MG63 (cell line): ENCODE data around the gene AS3MT. TPM values are rescaled to one million over a fixed set of nuclear protein-coding genes. Genes with fewer than 3 reads are reported as not detected.
"Not testable (repeated sequence)": the region's sequence is repeated elsewhere in the genome, so short reads cannot be mapped to it uniquely, and the experiment has no call there.

Source experiments
- DNase-seq: peaks from one replicate; pipeline ENCODE4 v3.0.0-alpha.2; 2020
- H3K27me3 ChIP-seq: fragments of 250-450 bp; sonication (Bioruptor Pico); 2 replicates; pipeline ENCODE4 v1.5.1; 2020; ENCODE audit warnings: mild to moderate bottlenecking, moderate library complexity
- H3K36me3 ChIP-seq: fragments of 250-450 bp; sonication (Bioruptor Pico); 2 replicates; pipeline ENCODE4 v1.5.1; 2020; ENCODE audit warnings: mild to moderate bottlenecking, moderate library complexity
- H3K4me3 ChIP-seq: fragments of 250-450 bp; sonication (Bioruptor Pico); 2 replicates; pipeline ENCODE4 v1.5.1; 2020; ENCODE audit warnings: mild to moderate bottlenecking, moderate library complexity
- H3K9me3 ChIP-seq: fragments of 250-450 bp; sonication (Bioruptor Pico); 2 replicates; pipeline ENCODE4 v1.5.1; 2020; ENCODE audit warnings: mild to moderate bottlenecking, moderate library complexity
- total RNA-seq: library from RNA; depleted of rRNA; stranded (reverse); fragments of >200 nt; shearing (Covaris generic); gene quantifications from 2 replicates; pipeline ENCODE4 v1.2.3, GENCODE V29; 2014; ENCODE audit warnings: low replicate concordance

AS3MT gene
- total RNA-seq, 1 experiment from 2014 or later = 1.7 TPM

DNA sequence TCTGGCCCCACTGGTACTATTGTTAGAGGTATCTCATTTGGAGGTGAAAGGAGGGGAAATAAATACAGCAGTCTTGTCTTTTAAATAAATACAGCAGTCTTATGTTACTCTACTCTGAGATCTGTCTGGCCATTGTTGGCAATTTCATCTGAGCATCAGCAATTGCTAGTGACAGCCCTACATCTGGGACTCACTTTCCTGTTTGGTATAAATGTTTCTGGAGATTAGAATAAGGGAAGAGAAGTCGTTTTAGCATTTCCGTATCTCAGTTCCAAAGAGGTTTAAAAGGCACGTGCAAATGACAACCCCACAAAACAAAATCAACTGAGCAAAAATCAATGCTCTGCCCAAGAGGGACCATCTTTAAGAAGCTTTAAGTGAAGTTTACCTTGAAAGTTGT lies 30.7 kb downstream of the AS3MT start:
- Histone ChIP-seq H3K27me3 (no peaks in the 10 kb centered on the region), H3K36me3 (no peaks in the 10 kb centered on the region), H3K9me3 (no peaks in the 10 kb centered on the region)

DNA sequence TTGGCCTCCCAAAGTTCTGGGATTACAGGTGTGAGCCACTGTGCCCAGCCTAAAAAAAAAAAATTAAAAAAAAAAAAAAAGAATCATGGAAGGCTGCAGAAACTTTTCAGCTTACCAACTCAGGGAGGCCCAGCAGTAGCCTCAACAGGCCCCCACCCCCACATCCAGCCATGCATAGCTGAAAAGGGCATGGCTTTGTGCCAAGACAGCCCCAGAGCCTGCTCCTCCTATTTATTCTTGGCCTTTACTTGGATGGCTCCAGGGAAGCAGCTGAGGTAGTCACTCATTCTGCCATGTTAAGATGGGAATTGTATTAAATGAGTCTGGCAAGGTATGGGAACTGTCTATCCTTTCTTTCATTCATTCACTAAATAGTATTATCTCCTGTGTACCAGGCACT lies 35.1 kb downstream of the AS3MT start:
- H3K9me3 ChIP-seq = no peaks in the 10 kb centered on the region
- DNase-seq = no peak

More for the DNA sequence above, 30.7 kb downstream of the AS3MT start:
- DNase-seq = no peak
- no peak overlapping the region for H3K4me3 ChIP-seq

DNA sequence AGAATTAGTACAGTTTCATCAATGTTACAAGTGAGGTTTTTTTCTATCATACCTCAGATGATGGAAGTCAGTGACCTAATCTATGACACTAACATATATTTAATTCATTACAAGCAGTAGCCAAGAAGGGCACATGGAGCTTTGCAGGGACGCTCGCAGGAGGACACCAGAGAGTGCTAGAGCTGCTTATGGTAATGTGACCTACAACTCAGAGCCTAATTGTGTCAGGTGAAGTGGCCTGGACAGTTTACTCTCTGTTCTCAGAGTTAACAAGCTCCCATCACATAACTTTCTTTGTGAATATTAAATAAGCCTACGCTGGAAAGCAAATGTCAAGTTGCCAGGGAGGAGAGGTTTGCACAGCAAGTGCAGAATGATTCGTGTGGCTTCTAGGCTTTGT lies 37.2 kb downstream of the AS3MT start:
- no peaks in the 10 kb centered on the region for H3K36me3 ChIP-seq
- no peak for DNase-seq
- no peak overlapping the region for H3K4me3 ChIP-seq
- H3K27me3 ChIP-seq = no peaks in the 10 kb centered on the region
- no peaks in the 10 kb centered on the region for H3K9me3 ChIP-seq

More for the DNA sequence above, 35.1 kb downstream of the AS3MT start:
- no peak overlapping the region for H3K4me3 ChIP-seq
- no peaks in the 10 kb centered on the region for H3K36me3 ChIP-seq
- H3K27me3 ChIP-seq = no peaks in the 10 kb centered on the region

DNA sequence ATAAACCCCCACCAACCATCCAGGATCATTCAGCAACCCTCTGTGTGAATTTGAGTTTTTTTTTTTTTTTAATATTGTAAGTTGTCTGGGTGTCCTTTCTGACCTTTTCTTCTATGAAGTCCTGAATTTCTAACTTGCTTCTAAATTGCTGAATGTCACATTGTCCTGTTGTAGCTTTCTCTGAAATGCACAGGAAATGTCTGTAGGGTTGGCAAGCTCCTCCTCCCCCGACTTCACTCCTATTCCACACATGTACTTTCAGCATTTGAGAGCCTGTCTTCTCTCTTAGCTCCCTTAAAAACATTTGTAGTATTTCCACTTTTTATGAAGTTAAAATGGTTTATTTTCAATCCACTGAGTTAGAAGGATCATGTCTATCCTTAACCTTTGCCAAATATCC lies 45.5 kb downstream of the AS3MT start:
- Histone ChIP-seq H3K9me3 (no peaks in the 10 kb centered on the region), H3K27me3 (peaks cover 9% of the 10 kb centered on the region), H3K4me3 (no peak overlapping the region), H3K36me3 (no peaks in the 10 kb centered on the region)
- DNase-seq = no peak

DNA sequence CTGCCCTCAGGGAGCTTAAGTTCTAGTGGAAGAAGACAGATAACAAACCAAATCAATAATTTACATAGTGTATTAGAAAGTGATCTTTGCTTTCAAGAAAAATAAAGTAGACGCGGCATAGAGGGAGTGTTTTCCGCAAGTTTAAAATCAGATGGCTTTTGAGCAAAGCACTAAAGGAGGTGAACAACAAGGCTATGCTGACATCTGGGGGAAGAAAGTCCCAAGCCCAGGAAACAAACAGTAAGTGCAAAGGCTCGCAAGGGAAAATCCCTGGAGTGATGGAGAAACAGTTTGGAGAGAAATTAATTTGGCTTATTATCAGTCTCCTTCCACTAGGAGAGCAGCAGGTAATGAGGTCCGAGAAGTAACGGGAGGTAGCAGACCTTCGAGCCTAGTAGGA lies 46.9 kb downstream of the AS3MT start:
- peaks cover 9% of the 10 kb centered on the region for H3K27me3 ChIP-seq
- DNase-seq = no peak
- H3K4me3 ChIP-seq = no peak overlapping the region
- H3K36me3 ChIP-seq = no peaks in the 10 kb centered on the region
- no peaks in the 10 kb centered on the region for H3K9me3 ChIP-seq

DNA sequence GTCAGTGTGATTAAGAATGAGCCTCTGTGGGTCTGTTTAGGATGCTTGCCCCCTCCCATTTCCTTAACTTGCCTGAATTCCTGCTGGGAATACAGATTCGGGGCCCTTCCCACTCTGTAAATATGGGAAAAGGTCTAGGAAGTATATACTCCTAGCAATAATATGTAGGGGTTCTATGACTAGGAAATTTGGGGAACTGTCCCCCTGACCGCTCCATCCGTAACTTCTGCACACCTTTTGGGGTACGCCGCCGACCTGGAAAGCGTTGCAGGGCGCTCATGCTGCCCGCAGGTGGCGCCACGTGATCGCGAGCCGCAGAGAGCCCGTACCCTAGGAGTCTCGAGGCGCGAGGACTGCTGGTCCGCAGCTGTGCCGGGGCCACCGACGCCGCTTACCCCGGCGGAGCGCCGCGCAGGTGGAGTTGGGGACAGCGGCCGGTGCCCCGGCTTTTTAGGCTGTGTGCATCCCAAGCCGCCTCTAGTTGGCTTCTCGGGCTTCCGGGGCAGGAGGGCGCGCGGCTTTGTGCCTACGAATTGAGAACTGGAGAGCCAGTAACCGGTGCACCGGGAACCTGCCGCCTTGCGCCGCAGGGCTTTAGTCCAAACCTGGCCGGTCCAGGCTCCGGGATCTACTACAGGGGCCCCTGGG lies 48.2 kb downstream of the AS3MT start:
- DNase-seq = peak; percentile 69
- no peaks in the 10 kb centered on the region for H3K9me3 ChIP-seq
- peak overlapping the region; percentile 86 for H3K4me3 ChIP-seq
- H3K27me3 ChIP-seq = peaks cover 9% of the 10 kb centered on the region
- no peaks in the 10 kb centered on the region for H3K36me3 ChIP-seq

DNA sequence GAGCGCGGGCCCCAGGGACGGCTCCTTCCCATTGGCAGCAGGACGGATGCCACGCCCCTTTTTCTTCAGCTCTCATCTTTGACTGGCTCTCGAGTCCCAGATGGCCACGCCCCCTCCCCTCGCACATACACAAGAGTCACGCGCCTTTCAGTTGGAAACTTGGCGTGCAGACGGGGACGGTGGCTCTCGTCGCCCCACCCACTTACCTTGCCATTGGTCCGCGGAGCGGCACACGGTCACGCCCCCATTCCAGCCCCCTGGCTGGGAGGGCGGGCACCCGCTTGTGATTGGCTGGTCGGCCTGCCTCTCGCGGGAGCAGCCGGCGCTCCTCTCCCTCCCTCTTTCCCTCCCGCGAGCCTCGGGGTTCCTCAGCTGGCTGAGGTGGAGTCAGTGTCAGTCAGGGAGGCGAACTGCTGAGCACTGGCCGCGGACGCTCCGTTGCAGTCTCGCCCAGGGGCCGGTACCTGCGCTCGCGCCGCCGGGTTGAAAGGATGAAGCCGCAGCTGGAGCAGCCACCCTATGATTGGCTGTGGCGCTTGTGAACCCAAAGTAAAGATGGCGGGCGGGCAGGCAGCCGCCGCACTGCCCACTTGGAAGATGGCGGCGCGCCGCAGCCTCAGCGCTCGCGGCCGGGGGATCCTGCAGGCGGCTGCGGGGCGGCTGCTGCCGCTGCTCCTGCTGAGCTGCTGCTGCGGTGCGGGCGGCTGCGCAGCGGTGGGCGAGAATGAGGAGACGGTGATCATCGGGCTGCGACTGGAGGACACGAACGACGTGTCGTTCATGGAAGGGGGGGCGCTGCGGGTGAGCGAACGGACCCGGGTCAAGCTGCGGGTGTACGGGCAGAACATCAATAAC lies 48.9 kb downstream of the AS3MT start, which contains the start of gene CNNM2:
Gene CNNM2 (plus strand): TSS at position 333 of the 855 bp plus-strand sequence. CDS start 187 bp downstream, at position 520.
- Histone ChIP-seq H3K36me3 (no peaks in the 10 kb centered on the region), H3K27me3 (peaks cover 9% of the 10 kb centered on the region)
- DNase-seq = peak; percentile 99

DNA sequence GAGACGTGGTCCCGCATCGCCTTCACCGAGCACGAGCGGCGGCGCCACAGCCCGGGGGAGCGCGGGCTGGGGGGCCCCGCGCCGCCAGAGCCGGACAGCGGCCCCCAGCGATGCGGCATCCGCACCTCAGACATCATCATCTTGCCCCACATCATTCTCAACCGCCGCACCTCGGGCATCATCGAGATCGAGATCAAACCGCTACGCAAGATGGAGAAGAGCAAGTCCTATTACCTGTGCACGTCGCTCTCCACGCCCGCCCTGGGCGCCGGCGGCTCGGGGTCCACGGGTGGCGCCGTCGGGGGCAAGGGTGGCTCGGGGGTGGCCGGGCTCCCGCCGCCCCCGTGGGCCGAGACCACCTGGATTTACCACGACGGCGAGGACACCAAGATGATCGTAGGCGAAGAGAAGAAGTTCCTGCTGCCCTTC lies 49.6 kb downstream of the AS3MT start:
- H3K36me3 ChIP-seq = no peaks in the 10 kb centered on the region
- DNase-seq = no peak

More for the DNA sequence above, 48.9 kb downstream of the AS3MT start, which contains the start of gene CNNM2:
- Histone ChIP-seq H3K9me3 (no peaks in the 10 kb centered on the region), H3K4me3 (peak within 1 kb of the TSS; percentile 86)

DNA sequence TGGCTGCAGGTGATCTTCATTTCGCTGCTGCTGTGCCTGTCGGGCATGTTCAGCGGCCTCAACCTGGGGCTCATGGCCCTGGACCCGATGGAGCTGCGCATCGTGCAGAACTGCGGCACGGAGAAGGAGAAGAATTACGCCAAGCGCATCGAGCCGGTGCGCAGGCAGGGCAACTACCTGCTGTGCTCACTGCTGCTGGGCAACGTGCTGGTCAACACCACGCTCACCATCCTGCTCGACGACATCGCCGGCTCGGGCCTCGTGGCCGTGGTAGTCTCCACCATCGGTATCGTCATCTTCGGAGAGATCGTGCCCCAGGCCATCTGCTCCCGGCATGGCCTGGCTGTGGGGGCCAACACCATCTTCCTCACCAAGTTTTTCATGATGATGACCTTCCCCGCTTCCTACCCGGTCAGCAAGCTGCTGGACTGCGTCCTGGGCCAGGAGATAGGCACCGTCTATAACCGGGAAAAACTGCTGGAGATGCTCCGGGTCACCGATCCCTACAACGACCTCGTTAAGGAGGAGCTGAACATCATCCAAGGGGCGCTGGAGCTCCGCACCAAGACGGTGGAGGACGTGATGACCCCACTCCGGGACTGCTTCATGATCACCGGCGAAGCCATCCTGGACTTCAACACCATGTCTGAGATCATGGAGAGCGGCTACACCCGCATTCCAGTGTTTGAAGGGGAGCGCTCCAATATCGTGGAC lies 50.1 kb downstream of the AS3MT start:
- no peak for DNase-seq
- no peaks in the 10 kb centered on the region for H3K9me3 ChIP-seq
- peak overlapping the region; percentile 86 for H3K4me3 ChIP-seq
- peaks cover 9% of the 10 kb centered on the region for H3K27me3 ChIP-seq
- no peaks in the 10 kb centered on the region for H3K36me3 ChIP-seq

More for the DNA sequence above, 49.6 kb downstream of the AS3MT start:
- H3K9me3 ChIP-seq = no peaks in the 10 kb centered on the region
- peaks cover 9% of the 10 kb centered on the region for H3K27me3 ChIP-seq
- peak overlapping the region; percentile 86 for H3K4me3 ChIP-seq

DNA sequence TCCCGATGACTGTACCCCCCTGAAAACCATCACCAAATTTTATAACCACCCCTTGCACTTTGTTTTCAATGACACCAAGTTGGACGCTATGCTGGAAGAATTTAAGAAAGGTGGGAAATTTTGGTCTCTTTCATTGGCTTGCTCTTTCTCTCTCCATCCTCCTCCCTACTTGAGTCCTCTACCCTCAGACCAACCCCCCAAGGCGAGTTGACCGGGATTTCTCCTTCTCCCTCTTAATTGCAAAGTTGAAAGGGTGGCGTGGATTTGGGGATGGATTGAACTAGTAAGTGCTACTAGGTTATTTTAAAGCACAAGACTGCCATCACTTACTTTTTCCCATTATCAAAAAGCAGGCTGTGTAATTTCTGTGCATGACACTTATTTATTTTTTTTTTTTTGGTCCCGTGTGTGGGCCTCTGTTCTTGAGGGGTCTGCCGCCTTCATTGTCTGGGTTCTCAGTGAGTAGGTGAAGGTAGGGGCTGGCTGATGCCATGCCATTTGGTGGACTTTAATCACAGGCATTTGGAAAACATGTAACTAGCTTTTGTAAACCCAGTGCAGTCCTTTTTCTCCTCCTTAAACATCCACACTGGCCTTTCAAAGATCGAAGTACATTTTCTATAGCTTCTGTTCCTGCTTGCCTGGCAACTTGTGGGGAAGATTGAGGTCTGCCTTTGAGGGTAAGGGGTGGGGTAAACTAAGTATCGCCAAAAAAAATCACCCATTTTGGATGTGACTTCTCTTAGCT lies 50.9 kb downstream of the AS3MT start:
- no peaks in the 10 kb centered on the region for H3K36me3 ChIP-seq
- no peak for DNase-seq
- no peak overlapping the region for H3K4me3 ChIP-seq
- H3K9me3 ChIP-seq = no peaks in the 10 kb centered on the region
- peaks cover 7% of the 10 kb centered on the region for H3K27me3 ChIP-seq

DNA sequence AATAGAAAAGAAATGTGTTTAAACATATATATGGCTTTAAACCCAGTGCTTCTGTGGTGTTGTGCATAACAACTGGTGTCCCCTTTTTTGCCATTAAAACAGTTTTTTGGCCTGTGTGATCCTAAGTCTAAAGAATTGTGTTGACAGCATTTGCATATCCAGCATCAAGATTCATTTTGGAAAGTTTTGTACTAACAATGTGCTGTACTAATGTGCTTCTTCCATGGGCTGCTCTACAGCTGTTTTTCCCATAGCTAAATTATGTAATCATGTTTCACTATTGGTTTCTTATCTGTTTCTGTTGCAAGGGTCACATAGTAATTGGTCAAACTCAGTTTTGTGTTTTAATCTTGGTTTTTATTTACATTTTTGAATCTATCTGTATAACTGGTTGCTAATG lies 54.3 kb downstream of the AS3MT start:
- Histone ChIP-seq H3K27me3 (peaks cover 5% of the 10 kb centered on the region; the same call in 1 of the 2 replicates), H3K36me3 (no peaks in the 10 kb centered on the region), H3K4me3 (no peak overlapping the region), H3K9me3 (no peaks in the 10 kb centered on the region)
- DNase-seq = no peak

DNA sequence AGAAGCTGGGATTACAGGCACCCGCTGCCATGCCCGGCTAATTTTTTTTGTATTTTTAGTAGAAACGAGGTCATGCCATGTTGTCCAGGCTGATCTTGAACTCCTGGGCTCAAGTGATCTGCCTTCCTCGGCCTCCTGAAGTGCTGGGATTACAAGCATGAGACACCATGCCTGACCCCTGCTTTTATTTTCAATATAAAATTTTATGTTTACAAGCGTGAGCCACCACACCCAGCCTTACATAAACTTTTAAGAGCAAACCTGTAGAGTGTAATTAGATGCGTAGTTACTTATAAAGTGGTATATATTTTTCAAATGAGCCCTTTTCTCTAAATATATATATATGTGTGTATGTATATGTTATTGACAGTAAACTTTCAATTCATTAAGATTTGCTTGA lies 57.6 kb downstream of the AS3MT start:
- Histone ChIP-seq H3K9me3 (no peaks in the 10 kb centered on the region), H3K27me3 (no peaks in the 10 kb centered on the region), H3K4me3 (no peak overlapping the region), H3K36me3 (no peaks in the 10 kb centered on the region)
- DNase-seq = no peak

DNA sequence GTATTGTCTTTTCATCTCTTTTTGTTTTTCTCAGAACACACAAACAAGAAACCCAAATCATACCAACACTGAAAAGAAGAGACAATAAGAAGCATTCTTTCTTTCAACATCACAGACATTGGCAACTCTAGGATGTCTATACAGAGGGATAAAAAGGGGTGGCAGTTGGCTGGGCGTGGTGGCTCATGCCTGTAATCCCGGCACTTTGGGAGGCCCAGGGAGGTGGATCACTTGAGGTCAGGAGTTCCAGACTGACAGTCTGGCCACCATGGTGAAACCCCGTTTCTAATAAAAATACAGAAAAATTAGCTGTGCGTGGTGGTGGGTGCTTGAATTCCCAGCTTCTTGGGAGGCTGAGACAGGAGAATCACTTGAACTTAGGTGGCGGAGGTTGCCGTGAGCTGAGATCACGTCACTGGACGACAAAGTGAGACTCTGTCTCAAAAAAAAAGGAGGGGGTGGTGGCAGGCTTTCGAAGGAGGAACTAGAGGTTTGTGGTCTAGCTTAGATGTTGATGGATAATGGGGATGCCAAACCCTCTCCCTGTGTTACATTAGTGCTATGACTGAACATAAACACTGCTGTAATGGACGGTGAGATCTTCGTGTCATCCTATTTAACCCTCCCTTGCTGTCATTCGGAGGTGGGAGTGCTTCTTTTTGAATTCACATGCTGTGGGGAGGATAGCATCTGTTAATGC lies 58.2 kb downstream of the AS3MT start:
- DNase-seq = no peak
- H3K27me3 ChIP-seq = no peaks in the 10 kb centered on the region

DNA sequence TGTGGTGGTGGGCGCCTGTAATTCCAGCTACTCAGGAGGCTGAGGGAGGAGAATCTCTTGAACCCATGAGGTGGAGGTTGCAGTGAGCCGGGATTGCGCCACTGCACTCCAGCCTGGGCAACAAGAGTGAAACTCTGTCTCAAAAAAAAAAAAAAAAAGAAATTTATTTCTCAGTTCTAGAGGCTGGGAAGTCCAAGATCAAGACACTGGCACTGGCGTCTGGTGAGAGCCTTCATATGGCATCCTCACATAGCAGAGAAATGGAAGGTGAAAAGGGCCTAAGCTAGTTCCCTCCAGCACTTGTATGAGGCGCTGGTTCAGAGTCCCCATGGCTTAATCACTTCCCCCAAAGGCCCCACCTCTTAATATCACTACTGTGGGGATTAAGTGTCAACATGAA lies 59.2 kb downstream of the AS3MT start:
- not testable (repeated sequence) for H3K4me3 ChIP-seq, DNase-seq, H3K27me3 ChIP-seq, H3K9me3 ChIP-seq, H3K36me3 ChIP-seq

More for the DNA sequence above, 58.2 kb downstream of the AS3MT start:
- Histone ChIP-seq H3K36me3 (no peaks in the 10 kb centered on the region), H3K4me3 (no peak overlapping the region), H3K9me3 (no peaks in the 10 kb centered on the region)

DNA sequence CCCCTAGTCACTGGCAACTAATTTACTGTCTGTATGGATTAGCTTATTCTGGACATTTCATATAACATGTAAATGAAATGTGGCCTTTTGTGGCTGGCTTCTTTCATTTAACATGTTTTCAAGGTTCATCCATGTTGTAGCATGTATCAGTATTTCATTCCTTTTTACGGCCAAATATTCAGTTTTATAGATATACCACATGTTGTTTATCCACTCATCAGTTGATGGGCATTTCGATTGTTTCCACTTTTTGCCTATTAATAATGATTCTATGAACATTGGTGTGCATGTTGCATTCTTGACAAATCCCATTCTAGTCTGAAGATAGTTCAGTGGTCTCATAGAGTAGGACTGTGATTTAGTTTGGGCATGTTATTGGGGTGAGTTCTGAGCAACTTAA lies 61.5 kb downstream of the AS3MT start:
- no peaks in the 10 kb centered on the region for H3K9me3 ChIP-seq
- H3K36me3 ChIP-seq = no peaks in the 10 kb centered on the region
- no peak overlapping the region for H3K4me3 ChIP-seq
- DNase-seq = no peak
- H3K27me3 ChIP-seq = no peaks in the 10 kb centered on the region

DNA sequence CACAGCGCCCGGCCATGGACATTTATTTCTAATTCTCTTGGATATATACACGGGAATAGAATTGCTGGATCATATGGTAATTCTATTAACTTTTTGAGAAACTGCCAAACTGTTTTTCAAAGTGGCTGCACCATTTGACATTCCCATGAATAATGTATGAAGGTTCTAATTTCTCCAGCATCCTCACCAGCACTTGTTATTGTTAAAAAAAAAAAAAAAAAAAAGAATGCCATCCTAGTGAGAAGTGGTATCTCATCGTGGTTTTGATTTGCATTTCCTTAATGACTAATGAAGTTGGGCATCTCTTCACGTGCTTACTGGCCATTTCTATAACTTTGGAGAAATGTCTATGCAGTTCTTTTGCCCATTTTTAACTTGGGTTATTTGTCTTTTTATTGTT lies 62.4 kb downstream of the AS3MT start:
- Histone ChIP-seq H3K36me3 (no peaks in the 10 kb centered on the region), H3K4me3 (no peak overlapping the region), H3K9me3 (no peaks in the 10 kb centered on the region), H3K27me3 (no peaks in the 10 kb centered on the region)
- DNase-seq = no peak
